ENCODE data around the gene ESYT1.

GRCh38 chr12:56099787-56100186, 28.3 kb upstream of the ESYT1 start:
- no peak for TF ChIP-seq POLR2A (IDR thresholded peaks at IDR 0.05; ENCODE audit: low read length)
- TF ChIP-seq GATA1 (IDR thresholded peaks at IDR 0.05; ENCODE audit: low read depth, low read length), result no peak
